ENCODE results near the gene OXA1L. TPM values are rescaled to one million over a fixed set of nuclear protein-coding genes. Genes with fewer than 3 reads are reported as not detected.
A peak's percentile ranks its signal among the peaks of the same experiment; 100 is the strongest.

Gene OXA1L
- total and polyA plus RNA-seq, 8 donors = 48.1 to 91.2 (median 55.5) TPM

DNA sequence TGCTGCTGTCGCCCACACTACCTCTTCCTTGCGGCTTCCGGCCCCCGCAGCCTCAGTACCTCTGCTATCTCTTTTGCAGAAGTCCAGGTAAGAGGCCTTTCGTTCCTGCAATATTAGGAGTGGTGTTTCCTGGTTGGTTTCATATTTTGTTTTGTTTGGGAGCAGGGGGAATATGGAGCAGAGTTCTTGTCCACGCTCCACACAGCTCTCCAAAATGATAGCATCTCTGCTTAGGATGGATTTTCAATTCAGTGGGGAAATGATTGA is 768 bp downstream of the OXA1L start:
- FAIRE-seq = no peak
- intact Hi-C loops (cut with DNase I) = no loop called here
- no peaks in the 10 kb centered on the region for H3K9me3 ChIP-seq
- WGBS, 2 donors = 2% methylated on average over 6 of the region's 6 CpGs
- no peak for ATAC-seq
- no peak for DNase-seq
- H3K4me1 ChIP-seq = peaks cover 0 to 9% (median 8%) of the 10 kb centered on the region in 3 donors
- TF ChIP-seq, protein P1, sequence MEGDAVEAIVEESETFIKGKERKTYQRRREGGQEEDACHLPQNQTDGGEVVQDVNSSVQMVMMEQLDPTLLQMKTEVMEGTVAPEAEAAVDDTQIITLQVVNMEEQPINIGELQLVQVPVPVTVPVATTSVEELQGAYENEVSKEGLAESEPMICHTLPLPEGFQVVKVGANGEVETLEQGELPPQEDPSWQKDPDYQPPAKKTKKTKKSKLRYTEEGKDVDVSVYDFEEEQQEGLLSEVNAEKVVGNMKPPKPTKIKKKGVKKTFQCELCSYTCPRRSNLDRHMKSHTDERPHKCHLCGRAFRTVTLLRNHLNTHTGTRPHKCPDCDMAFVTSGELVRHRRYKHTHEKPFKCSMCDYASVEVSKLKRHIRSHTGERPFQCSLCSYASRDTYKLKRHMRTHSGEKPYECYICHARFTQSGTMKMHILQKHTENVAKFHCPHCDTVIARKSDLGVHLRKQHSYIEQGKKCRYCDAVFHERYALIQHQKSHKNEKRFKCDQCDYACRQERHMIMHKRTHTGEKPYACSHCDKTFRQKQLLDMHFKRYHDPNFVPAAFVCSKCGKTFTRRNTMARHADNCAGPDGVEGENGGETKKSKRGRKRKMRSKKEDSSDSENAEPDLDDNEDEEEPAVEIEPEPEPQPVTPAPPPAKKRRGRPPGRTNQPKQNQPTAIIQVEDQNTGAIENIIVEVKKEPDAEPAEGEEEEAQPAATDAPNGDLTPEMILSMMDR (IDR thresholded peaks at IDR 0.05) = no peak
- H3K36me3 ChIP-seq = peaks cover 0 to 28% (median 24%) of the 10 kb centered on the region in 3 donors
- peak overlapping the region; percentile 60 to 79 (median 68) for H3K4me3 ChIP-seq
- no peak overlapping the region for H3K27ac ChIP-seq
- H3K27me3 ChIP-seq = no peaks in the 10 kb centered on the region

DNA sequence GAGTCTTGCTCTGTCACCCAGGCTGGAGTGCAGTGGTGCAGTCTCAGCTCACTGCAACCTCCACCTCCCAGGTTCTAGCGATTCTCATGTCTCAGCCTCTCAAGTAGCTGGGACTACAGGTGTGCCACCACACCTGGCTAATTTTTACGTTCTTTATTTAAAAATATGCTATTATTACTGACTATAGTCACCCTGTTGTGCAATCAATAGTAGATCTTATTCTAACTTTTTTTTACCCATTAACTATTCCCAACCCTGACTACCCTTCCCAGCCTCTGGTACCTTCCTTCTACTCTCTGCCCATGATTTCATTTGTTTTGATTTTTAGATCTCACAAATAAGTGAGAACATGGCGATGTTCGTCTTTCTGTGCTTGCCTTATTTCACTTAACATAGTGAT is 2.5 kb downstream of the OXA1L start:
- ATAC-seq (no peak), FAIRE-seq (no peak), DNase-seq (no peak)
- H3K27me3 ChIP-seq = no peaks in the 10 kb centered on the region
- intact Hi-C loops (cut with DNase I) = no loop called here
- TF ChIP-seq, protein P1 (IDR thresholded peaks at IDR 0.05) = no peak
- peaks cover 0 to 9% (median 8%) of the 10 kb centered on the region in 3 donors for H3K4me1 ChIP-seq
- H3K27ac ChIP-seq = no peak overlapping the region
- H3K9me3 ChIP-seq = no peaks in the 10 kb centered on the region
- H3K4me3 ChIP-seq = no peak overlapping the region
- H3K36me3 ChIP-seq = peaks cover 0 to 44% (median 24%) of the 10 kb centered on the region in 3 donors
- 82 to 86% methylated on average over 4 of the region's 4 CpGs for WGBS, 2 donors

DNA sequence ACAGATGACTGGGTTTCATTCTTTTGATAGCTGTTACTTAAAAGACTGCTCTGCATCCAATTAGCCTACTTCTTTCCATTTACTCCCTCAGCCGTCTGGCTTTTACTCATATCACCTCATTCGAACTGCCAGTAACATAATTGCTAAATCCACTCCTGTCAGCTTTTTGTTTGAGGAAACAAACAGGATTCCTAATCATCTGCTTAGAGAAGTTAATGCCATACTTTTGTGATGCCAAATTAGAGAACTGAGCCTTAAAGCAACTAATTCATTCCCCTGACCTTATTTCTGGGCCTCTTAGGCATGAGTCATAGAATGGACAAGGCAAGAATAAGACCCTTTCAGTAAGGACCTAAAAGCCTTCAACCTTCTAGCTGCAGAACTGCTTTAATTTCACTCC is 2.9 kb downstream of the OXA1L start:
- H3K36me3 ChIP-seq = peaks cover 0 to 44% (median 24%) of the 10 kb centered on the region in 3 donors
- no peak for DNase-seq
- no peaks in the 10 kb centered on the region for H3K27me3 ChIP-seq
- H3K9me3 ChIP-seq = no peaks in the 10 kb centered on the region
- intact Hi-C loops (cut with DNase I) = no loop called here
- TF ChIP-seq, protein P1 (IDR thresholded peaks at IDR 0.05) = no peak
- no peak for ATAC-seq
- 76 to 79% methylated on average over 2 of the region's 2 CpGs for WGBS, 2 donors
- no peak overlapping the region for H3K4me3 ChIP-seq
- H3K4me1 ChIP-seq = peaks cover 0 to 8% (median 5%) of the 10 kb centered on the region in 3 donors
- no peak overlapping the region for H3K27ac ChIP-seq
- FAIRE-seq = no peak

DNA sequence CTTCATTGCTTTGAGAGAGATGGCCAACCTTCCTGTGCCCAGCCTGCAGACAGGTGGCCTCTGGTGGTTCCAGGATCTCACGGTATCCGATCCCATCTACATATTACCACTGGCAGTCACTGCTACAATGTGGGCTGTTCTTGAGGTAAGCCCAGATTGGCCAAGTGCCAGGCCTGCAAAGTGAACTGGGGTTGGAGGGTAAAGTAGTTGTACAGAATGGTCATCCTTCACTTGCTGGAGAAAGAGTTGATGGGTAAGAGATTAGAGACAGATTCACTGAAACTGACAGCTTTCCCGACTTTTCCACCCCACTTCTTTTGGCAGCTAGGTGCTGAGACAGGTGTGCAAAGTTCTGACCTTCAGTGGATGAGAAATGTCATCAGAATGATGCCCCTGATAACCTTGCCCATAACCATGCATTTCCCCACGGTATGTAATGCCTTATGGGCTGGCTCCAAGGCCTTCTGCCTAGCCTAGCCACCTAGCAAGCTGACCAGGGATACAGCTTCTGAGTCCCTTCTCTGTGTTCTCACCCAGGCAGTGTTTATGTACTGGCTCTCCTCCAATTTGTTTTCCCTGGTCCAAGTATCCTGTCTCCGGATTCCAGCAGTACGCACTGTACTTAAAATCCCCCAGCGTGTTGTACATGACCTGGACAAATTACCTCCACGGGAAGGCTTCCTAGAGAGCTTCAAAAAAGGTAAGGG is 4.1 kb downstream of the OXA1L start:
- intact Hi-C loops (cut with DNase I) = no loop called here
- Histone ChIP-seq H3K27me3 (no peaks in the 10 kb centered on the region), H3K36me3 (peaks cover 0 to 44% (median 24%) of the 10 kb centered on the region in 3 donors), H3K4me3 (no peak overlapping the region), H3K4me1 (peaks cover 0 to 8% (median 5%) of the 10 kb centered on the region in 3 donors), H3K27ac (no peak overlapping the region), H3K9me3 (no peaks in the 10 kb centered on the region)
- ATAC-seq (no peak), FAIRE-seq (no peak), DNase-seq (no peak)
- TF ChIP-seq, protein P1 (IDR thresholded peaks at IDR 0.05) = no peak
- WGBS, 2 donors = 70 to 78% methylated on average over 8 of the region's 8 CpGs

DNA sequence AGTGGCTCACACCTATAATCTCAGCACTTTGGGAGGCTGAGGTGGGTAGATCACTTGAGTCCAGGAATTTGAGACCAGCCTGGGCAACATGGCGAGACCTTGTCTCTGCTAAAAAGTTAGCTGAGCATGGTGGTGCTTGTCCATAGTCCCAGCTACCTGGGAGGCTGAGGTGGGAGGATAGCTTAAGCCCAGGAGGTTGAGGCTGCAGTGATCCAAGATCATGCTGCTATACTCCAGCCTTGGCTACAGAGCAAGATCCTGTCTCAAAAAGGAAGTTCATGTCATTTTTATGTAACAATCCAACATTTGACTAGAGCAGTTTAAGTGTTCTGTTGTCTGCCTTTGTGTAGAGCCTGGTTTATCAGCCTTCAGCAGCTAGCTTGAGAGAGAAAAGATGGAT is 6.2 kb downstream of the OXA1L start:
- no peak overlapping the region for H3K4me3 ChIP-seq
- peaks cover 0 to 4% (median 3%) of the 10 kb centered on the region in 3 donors for H3K4me1 ChIP-seq
- ATAC-seq (no peak), DNase-seq (no peak), FAIRE-seq (no peak)
- peaks cover 0 to 44% (median 24%) of the 10 kb centered on the region in 3 donors for H3K36me3 ChIP-seq
- intact Hi-C loops (cut with DNase I) = no loop called here
- 96 to 100% methylated on average over 1 of the region's 1 CpG for WGBS, 2 donors
- TF ChIP-seq, protein P1 (IDR thresholded peaks at IDR 0.05) = no peak
- no peak overlapping the region for H3K27ac ChIP-seq
- H3K27me3 ChIP-seq = no peaks in the 10 kb centered on the region
- H3K9me3 ChIP-seq = no peaks in the 10 kb centered on the region
